GM04503 (cell line): ENCODE data around the gene PRTFDC1.
A peak's percentile ranks its signal among the peaks of the same experiment; 100 is the strongest.
"Not testable (repeated sequence)": the region's sequence is repeated elsewhere in the genome, so short reads cannot be mapped to it uniquely, and the experiment has no call there.

Source experiments
- DNase-seq: peaks from one replicate; pipeline ENCODE4 v3.0.0-alpha.2; 2012; ENCODE audit warnings: low read depth

The PRTFDC1 gene, protein sequence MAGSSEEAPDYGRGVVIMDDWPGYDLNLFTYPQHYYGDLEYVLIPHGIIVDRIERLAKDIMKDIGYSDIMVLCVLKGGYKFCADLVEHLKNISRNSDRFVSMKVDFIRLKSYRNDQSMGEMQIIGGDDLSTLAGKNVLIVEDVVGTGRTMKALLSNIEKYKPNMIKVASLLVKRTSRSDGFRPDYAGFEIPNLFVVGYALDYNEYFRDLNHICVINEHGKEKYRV

DNA sequence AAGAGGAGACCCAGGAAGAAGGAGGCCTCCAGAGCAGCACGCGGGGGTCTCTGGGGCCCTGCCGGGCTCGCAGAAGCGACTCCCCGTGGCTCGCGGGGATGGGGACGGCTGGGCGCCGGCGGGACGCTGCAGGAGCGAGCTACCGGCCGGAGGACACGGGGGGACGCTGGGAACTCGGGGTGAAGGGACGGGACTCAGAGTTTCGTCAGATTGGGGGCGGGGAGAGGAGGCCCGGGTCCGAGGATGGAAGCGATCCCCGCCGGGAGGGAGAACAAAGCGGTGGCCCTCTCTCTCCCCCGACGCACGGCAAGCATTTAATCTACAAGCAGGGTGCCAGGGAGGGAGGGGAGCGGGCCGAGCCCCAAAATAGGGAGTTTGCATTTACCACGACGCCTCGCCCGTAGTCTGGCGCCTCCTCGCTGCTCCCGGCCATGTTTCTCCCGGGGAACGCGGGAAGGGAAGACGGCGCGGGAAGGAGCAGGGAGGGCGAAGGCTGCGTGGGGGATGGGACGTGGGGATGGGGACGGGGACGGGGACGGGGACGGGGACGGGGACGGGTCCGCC is at the start of gene PRTFDC1:
Gene PRTFDC1, minus strand, starts transcription at position 464 of the 564 bp plus-strand sequence. Its CDS starts 31 bp downstream, at position 433.
- DNase-seq: no peak

DNA sequence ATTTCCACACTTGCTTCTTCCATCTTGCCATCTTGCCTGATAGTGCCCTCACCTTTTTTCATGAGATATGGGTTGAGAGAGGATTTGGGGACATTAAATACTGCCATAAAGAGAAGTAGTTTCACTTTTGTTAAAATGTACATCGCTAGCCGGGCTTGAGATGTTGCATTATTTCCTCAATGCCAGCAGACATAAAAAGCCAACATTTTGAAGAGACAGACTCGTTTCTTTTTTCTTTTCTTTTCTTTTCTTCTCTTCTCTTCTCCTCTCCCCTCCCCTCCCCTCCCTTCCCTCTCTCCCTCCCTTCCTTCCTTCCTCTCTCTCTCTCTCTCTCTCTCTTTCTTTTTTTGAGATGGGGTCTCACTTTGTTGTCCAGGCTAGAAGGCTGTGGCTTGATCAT is 45.6 kb upstream of the PRTFDC1 start:
- no peak for DNase-seq

DNA sequence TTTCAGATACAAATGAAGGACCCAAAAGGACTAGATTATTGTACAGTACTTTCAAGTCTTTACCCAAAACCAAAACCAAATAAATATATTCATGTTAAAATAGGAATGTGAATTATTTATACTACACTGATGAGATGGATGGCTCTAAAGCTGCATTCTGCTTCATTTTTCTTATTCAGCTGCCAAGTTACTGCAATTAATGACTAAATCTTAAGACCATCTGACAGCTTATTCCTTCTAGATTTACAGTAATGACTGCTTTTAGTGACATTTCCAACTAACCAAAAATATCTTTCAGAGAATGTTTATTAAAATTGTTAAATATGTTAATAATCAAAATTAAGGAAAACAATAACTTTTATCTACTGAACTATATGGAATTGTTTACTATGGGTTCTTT is 42.7 kb upstream of the PRTFDC1 start:
- no peak for DNase-seq

DNA sequence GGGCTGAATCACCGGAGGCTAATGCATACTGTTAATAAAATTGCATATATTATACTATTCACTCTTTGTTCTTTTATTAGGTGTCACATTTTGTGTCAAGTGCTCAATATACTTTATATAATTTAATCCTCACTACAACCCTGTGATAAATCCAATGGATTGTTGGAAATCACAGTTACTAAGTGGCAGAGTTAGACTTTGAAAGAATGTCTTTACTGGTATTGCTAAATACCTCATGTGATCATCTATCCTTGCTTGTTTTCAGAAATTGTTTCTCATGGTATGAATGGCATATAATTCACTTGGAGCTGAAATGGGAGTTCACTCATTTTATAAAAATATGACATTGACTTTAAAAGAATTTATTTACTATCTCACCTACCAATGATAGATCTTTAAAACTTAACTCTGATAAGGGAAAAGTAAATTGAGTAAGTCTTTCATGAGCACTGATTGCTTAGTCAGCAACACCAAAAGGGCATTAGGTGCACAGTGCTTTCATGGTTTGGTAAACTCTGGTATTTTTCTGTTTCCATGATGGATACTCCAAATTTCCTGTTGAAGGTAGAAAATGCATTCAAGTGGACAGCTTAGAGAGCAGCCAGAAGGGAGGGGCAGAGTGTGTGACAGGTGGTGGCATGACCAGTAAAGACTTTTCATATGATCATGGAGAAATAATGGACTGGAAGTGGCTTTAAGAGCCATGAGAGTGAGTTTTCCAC is 41.0 kb upstream of the PRTFDC1 start:
- no peak for DNase-seq

DNA sequence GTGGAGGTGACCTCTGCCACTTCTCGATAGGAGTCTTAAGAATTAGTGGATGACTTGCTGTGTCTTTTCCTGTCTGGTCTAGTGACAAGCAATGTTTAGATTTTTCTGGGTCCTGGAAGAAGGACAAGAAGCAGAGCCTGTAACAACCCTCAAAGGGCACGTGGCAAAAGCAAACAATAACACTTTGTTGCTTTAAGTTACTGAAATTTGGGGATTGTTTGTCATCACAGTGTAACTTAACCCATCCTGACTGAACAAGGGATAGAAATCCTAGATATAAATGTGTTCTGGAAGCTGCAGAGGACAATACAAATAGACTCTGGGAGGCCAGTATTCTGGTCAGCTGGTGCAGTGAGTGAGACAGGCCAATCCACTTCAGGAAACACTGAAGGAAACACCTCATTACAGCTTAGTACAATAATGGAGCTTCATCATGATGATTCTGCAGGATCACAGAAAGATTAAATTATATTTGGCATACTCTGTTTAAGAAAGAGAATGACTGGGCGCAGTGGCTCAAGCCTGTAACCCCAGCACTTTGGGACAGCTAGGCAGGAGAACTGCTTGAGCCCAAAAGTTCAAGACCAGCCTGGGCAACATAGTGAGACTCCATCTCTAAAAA is 40.2 kb upstream of the PRTFDC1 start:
- no peak for DNase-seq

DNA sequence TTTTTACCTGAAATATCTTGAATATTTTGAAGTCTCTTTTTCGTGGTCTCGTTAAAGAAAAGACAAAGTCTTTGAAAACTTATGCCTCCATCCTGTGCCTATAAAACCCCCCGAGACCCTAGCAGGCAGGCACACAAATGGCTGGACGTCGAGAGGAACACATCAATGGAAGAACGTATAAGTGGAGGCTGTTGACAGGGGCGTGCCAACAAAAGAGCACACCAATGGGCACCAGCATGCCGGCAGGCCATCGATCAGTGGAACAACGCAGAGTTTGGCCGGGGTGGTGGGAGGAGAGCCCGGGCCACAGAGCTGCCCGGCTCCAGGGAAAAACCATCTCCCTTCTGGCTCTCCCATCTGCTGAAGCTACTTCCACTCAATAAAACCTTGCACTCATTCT is 38.9 kb upstream of the PRTFDC1 start:
- DNase-seq: no peak

DNA sequence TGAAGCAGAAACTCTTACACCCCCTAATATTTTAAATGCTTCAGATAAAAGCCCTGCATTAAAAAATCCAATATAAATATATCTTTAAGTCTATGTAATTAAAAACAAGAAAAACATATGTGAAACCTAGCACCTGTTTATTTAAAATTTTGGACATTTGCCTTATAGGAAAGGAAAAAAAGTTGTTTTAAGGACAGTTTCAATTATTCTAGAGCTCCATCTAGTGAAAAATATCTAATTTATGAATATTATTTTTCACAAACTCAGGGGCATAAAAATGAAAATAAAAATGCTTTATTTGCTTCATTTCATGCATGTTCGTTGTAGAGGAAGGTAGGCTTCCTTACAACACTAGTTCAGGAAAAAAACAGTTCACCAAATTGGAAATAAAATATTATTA is 37.5 kb upstream of the PRTFDC1 start:
- DNase-seq: no peak

DNA sequence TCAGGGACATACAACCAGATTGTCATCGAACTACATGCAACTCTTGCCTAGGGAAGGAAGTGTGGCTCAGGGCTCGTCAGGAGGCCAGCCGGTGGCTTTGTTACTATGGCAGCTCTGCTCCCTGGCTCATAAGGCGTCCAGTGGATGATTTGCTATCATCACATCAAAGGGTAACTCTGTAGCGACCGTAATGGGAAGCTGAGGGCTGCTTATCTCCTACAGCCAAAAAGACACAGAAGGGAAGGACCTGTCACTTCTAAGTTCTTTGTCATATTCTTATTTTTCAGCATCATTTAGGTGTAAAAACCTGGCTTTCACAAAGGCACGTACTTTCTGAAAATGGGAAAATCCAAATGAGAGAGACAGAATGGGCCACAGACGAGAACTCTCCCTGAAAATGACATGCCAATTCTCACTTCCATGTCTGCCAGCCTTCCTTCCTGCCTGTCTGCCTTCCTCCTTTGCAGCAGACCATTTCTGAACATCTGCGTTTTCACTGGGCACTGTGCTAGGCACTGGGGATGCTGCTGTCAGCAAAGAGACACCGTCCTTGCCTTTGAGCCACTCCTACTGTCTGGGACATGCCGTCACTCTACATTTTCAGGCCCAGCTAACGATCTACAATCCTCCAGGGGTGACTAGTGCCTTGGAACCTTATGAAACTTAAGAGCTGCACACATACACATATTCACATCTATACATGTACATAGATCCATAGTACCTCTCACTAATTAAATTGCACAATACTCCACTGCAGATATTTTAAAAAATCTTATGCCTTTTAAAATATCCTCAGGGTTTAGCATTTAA is 36.6 kb upstream of the PRTFDC1 start:
- no peak for DNase-seq

DNA sequence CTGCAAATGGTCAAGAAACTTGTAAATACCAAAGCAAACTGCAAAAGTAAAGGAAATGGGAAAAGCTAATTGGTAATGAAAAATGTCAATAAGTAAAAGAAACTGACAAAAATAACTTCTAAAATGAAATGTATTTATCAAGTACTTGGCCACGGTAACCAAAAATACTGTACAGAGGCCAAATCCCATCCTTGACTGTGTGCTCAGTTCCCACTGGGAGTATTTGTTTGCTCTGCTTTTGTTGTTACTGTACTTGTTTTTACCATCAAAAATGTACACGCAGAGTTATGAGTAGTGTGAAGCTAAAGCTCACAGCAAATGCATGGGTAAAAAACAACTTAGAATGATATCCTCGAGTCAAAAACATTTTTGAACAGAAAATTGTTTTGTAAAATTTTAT is 32.5 kb upstream of the PRTFDC1 start:
- DNase-seq: no peak

DNA sequence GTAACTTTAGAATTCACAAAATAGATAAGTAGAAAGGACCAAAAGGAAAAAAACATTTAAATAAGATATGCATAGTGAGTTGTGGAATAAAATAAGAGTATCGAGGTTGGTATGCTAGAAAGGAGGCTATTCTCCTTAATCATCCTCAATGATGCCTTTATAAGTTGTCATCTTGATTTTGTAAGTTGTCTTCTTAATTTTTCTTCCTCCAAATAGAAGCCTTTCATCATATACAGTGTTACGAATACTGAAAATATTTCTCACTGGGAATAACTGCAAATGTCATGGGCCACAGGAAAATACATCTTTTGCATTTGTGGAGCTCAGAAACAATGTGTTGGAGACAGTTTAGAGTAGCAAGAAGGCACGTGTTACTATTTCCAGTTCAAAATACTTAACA is 31.5 kb upstream of the PRTFDC1 start:
- DNase-seq: no peak

DNA sequence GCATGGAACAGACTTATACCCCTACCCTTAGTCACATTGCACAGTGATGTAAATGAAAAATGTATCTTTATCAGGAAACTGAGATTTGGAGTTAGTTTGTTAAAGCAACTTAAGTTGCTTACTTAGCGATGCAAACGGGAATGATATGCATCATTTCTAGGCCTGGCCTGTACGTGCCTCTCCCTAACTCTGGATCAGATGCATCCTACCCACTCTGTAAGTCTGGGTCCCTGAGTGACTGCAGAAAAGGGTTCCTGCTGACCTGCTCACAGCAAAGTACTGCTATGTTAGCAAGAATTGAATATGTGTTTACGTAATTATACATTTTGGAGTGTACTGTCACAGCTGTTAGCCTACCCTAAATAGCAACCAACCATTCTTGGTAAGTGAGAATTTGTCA is 30.7 kb upstream of the PRTFDC1 start:
- no peak for DNase-seq

DNA sequence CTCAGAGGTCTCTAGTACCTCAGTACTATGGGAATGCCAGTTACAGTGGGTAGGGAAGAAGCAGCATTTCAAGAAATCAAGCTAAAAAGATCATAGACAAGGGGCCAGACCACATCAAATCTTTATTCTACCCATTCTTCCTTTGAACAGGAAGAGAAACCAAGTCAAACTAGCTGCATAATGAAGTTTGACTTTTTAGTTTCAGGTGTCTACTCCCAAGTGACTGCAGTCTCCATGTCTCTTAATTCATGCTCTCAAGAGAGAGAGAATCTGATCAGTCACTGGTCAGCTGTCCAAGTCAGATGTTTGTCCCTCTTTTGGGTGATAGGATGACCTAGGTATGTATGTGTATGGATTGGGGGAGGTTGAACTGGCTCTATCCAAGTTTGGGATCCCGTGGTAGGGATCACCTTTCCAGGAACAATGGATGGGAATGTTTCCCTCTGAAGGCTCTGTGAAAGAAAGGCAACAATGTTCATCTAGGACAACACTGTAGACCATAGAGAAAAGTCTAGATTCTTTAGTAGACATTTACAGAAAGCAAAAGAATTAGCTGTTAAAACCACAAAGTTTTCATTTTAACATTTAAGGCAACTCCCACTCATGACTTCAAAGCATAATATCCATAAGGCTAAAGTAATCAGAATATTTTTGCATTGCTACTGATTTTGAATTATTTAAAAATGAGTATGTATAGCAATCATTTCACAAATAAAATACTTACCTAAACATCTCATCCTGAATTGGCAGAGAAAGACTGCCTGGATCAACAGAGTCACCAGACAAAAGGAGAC is 30.1 kb upstream of the PRTFDC1 start:
- no peak for DNase-seq

DNA sequence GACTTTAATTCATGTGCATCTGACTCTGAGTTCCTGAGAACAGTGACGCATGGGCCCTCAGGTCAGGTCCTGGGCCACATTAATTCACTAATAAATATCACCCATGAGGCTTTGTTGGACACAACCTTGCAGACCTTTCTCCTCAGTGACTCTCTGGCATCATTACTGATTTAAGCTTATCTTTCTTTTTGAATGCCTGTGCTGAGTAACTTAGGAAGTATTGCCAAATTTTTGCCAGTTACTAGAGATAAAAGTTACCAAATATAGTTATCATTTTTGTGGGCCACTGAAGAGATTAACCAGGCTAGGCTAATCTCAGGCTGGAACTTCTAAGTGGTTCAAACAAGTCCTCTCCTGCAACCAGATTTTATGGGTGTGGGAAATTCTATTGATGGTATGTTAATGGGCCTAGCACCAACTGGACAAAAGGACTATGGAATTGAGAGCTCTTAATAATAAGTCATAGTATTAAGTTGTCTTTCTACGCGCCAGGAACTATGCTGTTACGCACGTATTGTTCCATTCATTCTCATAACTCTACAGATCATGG is 28.8 kb upstream of the PRTFDC1 start:
- no peak for DNase-seq

DNA sequence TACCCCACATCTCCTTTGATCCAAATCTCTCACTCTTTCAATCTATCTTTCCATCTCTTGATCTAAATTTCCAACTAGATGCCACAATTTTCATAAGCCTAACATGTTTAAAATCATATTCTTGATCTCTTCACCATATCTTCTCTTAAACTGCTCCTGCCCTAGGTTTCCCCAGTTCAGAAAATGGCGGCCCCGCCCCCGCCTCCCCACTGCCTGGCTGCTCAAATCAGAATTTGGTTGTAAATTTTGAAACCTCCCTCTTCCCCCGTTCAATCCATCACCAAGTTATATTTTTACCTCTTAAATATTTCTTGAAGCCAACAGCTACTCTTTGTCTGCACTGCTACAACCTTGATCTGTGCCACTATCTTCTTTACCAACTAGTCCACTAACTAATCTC is 27.3 kb upstream of the PRTFDC1 start:
- DNase-seq: no peak

DNA sequence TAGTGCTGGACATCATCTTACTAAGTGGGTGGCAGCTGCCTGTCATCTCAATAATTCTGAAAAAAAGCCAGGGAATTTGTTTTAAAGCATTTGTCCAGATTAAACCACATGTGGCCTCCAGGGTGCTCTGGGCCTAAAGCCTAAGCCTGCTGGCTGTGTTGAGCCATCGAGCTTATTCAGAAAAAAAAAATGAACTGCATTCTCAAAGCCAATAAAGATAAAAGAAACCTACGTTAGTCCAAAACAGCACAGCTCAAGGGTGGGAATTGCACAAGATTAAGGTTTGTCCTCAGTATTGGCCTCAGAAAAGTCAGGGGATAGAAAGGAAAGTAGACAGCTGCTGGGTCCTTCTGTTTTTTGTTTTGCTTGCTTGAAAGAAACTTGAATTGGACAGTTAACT is 22.6 kb upstream of the PRTFDC1 start:
- peak; percentile 71 for DNase-seq

DNA sequence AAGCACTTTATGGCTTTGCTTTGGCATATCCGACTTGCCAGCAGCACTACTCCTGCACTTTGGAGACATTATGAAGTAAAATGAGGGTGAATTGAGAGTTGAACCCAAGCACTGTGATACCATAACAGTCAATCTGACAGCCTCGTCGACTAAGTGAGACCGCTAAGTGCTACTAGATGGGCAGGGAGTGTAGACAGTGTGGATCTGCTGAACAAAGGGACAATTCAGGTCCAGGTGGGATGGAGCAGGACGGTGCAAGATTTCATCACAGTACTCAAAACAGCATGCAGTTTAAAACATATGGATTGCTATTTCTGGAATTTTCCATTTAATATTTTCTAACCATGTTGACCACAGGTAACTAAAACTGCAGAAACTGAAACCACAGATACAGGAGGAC is 20.8 kb upstream of the PRTFDC1 start:
- DNase-seq: no peak

DNA sequence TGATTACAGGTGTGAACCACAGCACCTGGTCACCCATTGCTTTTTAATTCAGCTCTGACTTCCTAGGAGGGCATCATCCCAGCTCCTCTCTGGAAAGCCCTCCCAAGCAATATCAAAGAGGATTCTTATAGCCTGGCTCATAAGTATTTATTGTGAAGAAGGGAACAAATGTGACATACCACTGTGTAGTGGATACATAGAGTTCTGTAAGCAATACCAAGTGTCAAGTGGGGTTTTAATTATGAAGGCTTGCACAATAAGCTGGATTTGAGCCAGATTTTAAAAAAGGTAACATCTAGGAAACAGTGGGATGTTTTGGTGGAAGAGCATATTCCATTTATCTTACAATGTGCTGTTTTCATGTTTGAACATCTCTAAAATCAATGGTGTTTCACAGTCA is 19.0 kb upstream of the PRTFDC1 start:
- DNase-seq: no peak

DNA sequence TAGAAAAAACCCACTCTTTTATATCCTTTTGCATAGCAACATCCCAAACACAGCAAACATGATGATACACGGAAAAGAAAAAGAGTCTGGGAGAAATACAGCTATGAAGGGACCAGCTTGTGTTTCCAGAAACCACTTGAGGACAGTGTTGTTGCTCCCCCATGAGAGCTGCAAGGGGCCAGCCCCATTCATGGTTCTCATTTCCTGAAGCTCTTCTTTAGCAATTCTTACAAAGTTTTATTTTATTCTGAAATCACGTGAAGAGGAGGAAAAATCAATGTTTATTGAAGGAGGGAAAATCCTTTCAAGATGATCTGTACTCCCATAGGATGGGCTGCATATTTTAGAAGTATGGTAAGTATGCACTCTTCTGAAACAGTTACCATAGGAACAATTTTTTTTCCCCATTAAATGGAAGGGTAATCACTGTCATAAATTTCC is 17.5 kb upstream of the PRTFDC1 start:
- peak; percentile 56 for DNase-seq

DNA sequence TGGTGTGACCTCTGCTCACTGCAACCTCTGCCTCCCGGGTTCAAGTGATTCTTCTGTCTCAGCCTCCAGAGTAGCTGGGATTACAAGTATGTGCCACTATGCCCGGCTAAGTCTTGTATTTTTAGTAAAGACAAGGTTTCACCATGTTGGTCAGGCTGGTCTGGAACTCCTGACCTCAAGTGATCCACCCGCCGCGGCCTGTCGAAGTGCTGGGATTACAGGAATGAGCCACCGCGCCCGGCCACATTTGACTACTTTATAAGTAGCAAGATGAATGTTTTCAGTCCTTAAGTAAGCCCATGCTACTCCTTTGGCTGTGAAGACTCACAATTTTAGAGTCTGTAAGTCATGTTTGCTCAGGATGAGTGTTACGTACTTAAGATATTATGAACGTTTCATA is 16.5 kb upstream of the PRTFDC1 start:
- DNase-seq: not testable (repeated sequence)

DNA sequence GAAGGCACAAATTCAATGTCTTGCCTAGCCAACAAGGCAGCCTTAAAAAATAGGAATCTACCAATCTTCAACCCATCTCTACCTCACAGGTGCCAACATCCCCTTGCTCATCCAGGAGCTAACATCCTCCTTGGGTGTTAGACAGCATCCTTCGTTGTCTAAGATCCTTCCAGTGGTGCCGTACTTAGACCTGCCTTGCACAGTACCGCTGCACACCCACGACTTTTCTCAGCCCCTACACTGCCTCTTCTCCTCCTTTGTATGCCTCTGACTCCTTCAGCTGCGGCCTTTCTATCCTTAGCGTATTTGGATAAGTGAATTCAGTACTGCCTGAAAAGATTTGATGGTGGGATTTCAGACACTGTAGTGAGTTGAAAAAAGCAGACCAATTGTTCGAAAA is 15.9 kb upstream of the PRTFDC1 start:
- DNase-seq: no peak

DNA sequence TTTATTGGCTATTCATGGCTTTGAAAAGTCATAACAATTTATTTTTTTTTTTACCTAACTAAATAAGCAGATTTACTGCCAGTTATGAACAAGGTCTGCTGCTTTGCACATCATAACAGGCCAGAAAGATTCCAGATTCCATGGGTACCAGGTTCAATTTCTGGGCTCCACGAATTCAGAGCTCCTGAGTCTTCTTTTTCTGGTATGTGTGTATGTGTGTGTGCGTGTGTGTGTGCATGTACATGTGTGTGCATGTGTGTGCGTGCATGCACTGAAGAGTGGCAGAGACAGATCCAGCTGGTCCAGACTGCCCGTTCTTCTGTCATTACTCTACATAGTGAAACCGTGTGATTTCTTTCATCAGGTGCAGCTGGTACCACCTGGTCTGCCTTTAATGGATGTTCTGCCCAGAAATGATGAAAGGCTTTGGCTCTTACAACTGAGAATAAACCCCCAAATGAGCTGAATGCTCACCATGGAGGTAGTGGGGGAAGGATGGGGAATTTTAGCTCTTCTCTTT is 14.6 kb upstream of the PRTFDC1 start:
- no peak for DNase-seq
